Endothelial cell of umbilical vein (primary cell): Measurements from ENCODE around the gene OPCML. TPM values are rescaled to one million over a fixed set of nuclear protein-coding genes. Genes with fewer than 3 reads are reported as not detected.

Source experiments
- BruUV-seq: library from RNA; stranded (reverse); fragments of 400-500 nt; replicated peaks from 2 replicates; lab custom pipeline; 2021; lab: Mats Ljungman, UMichigan
- CTCF ChIA-PET: fragments of 300-600, 350-600 bp; sonication (Branson Sonifier 250); formaldehyde crosslinking; loops from one replicate; lab custom pipeline; 2021; ENCODE audit warnings: antibody characterized with exemption, inconsistent platforms; lab: Charles Lee
- POLR2A ChIA-PET: fragments of 300-600, 350-600 bp; sonication (Branson Sonifier 250); formaldehyde crosslinking; loops from one replicate; lab custom pipeline; 2021; ENCODE audit warnings: antibody characterized with exemption, inconsistent platforms; lab: Charles Lee
- DNase-seq: peaks from one replicate; pipeline ENCODE4 v3.0.0-alpha.2; 2011; ENCODE audit warnings: low read depth, low spot score
- FAIRE-seq: peaks from 2 replicates; lab custom pipeline; 2011; peaks lifted over from hg19 to GRCh38; lab: Jason Lieb, UNC
- H2AFZ ChIP-seq: 2 replicates; pipeline ENCODE4 v1.6.0; 2012; ENCODE audit warnings: low read depth, low read length, control low read depth, inconsistent platforms
- H3K27ac ChIP-seq: 2 replicates; pipeline ENCODE4 v1.5.1; 2011; ENCODE audit warnings: low read depth, mild to moderate bottlenecking, control low read depth, low read length, moderate library complexity; ENCODE audit not compliant: insufficient read depth
- H3K27me3 ChIP-seq, 2 experiments: 2 replicates each; pipeline versions ENCODE4 v1.6.0 to v1.6.1; 2011; ENCODE audit warnings: low read length in 2 of 2, mixed read lengths in 1 of 2; ENCODE audit not compliant: control insufficient read depth in 2 of 2, insufficient read depth in 2 of 2
- H3K36me3 ChIP-seq, 2 experiments: 2 replicates in 1 of 2; 3 replicates in 1 of 2; pipeline ENCODE4 v1.5.1; 2011; ENCODE audit warnings: low read length in 2 of 2, mild to moderate bottlenecking in 1 of 2, moderate library complexity in 1 of 2; ENCODE audit not compliant: control insufficient read depth in 2 of 2, insufficient read depth in 2 of 2; ENCODE audit errors: extremely low read depth in 1 of 2
- H3K4me1 ChIP-seq: 3 replicates; pipeline ENCODE4 v1.5.1; 2011; ENCODE audit warnings: mild to moderate bottlenecking, low read length; ENCODE audit not compliant: control insufficient read depth, insufficient read depth; ENCODE audit errors: extremely low read depth
- H3K4me2 ChIP-seq: 2 replicates; pipeline ENCODE4 v1.6.1; 2011; ENCODE audit warnings: low read length, control low read depth, mixed read lengths; ENCODE audit not compliant: insufficient read depth
- H3K4me3 ChIP-seq, 3 experiments: fragments of 200-600 bp in 1 of 3; sonication (generic), shearing (Covaris generic) in 1 of 3; replicated peaks in 1 of 3; 2 replicates each; pipeline ENCODE4 v1.5.1; 2011 to 2016; ENCODE audit warnings: control low read depth in 3 of 3, low read length in 3 of 3, mild to moderate bottlenecking in 2 of 3, inconsistent platforms in 1 of 3, low read depth in 1 of 3, moderate library complexity in 1 of 3; ENCODE audit not compliant: insufficient read depth in 1 of 3
- H3K79me2 ChIP-seq: 2 replicates; pipeline ENCODE4 v1.6.0; 2012; ENCODE audit warnings: low read length, inconsistent platforms; ENCODE audit not compliant: control insufficient read depth, insufficient read depth
- H3K9ac ChIP-seq: replicated peaks from 2 replicates; pipeline ENCODE3; 2011; ENCODE audit warnings: low read length, control low read depth; ENCODE audit not compliant: insufficient read depth; ENCODE audit errors: extremely low read depth
- H3K9me1 ChIP-seq: replicated peaks from 3 replicates; pipeline ENCODE4 v1.6.0; 2011; ENCODE audit warnings: mild to moderate bottlenecking, low read length; ENCODE audit not compliant: control insufficient read depth, insufficient read depth; ENCODE audit errors: extremely low read depth
- H3K9me3 ChIP-seq: replicated peaks from 2 replicates; pipeline ENCODE4 v1.5.1; 2012; ENCODE audit warnings: low read length, inconsistent platforms; ENCODE audit not compliant: control insufficient read depth, insufficient read depth
- H4K20me1 ChIP-seq: replicated peaks from 2 replicates; pipeline ENCODE3; 2011; ENCODE audit warnings: mild to moderate bottlenecking, low read length; ENCODE audit not compliant: control insufficient read depth, insufficient read depth; ENCODE audit errors: extremely low read depth
- EZH2 ChIP-seq: IDR thresholded peaks from 2 replicates; pipeline ENCODE4 v1.6.1; 2012; ENCODE audit warnings: borderline replicate concordance, low read depth, mild to moderate bottlenecking, moderate library complexity, low read length, inconsistent platforms; ENCODE audit not compliant: severe bottlenecking
- FOS ChIP-seq: IDR thresholded peaks from 2 replicates; pipeline ENCODE4 v1.6.1; 2011; ENCODE audit warnings: mild to moderate bottlenecking, low read length, moderate library complexity, borderline replicate concordance; ENCODE audit not compliant: insufficient read depth
- GATA2 ChIP-seq: IDR thresholded peaks from 2 replicates; pipeline ENCODE4 v1.7.0; 2011; ENCODE audit warnings: low read depth, mild to moderate bottlenecking, moderate library complexity, mixed read lengths, low read length; ENCODE audit not compliant: insufficient read length, insufficient read depth
- JUN ChIP-seq: IDR thresholded peaks from 2 replicates; pipeline ENCODE4 v1.6.1; 2011; ENCODE audit warnings: borderline replicate concordance, low read depth; ENCODE audit not compliant: insufficient read length, insufficient read depth
- MYC ChIP-seq: IDR thresholded peaks from one replicate; pipeline ENCODE4 v1.6.1; 2011; ENCODE audit warnings: mild to moderate bottlenecking, low read depth, low read length
- POLR2A ChIP-seq: IDR thresholded peaks from 2 replicates; pipeline ENCODE4 v1.6.1; 2012; ENCODE audit warnings: low read depth, mild to moderate bottlenecking, control low read depth, low read length
- POLR2AphosphoS5 ChIP-seq: IDR thresholded peaks from 2 replicates; pipeline ENCODE4 v1.6.1; 2012; ENCODE audit warnings: low read depth, mild to moderate bottlenecking, control low read depth, low read length, moderate library complexity; ENCODE audit not compliant: insufficient read depth
- dilution Hi-C: fragments of 300-500 bp; cut with MboI; formaldehyde crosslinking; loops from one replicate; pipeline ENCODE4 v1.15.0; 2019; ENCODE audit warnings: low sequenced_read_pairs; ENCODE audit not compliant: extremely low pct_ligation_motif_present
- intact Hi-C: fragments of 100-400 bp; cut with micrococcal nuclease; formaldehyde crosslinking; loops from one replicate; pipeline ENCODE4 v1.10.0; 2022
- polyA plus RNA-seq, 4 experiments: library from polyadenylated mRNA; depleted of rRNA in 3 of 4; stranded (reverse) in 3 of 4; unstranded in 1 of 4; fragments of >200 nt; gene quantifications; 2 replicates each; pipeline versions ENCODE4 v1.2.1 to v1.2.3, GENCODE V29; 2011 to 2012; ENCODE audit warnings: missing spikeins in 1 of 4
- total RNA-seq: library from RNA; stranded (reverse); gene quantifications from 2 replicates; pipeline ENCODE4 v1.2.3, GENCODE V29; 2021
- TF ChIP-seq, protein P1 (sequence below), 2 donors: IDR thresholded peaks; 1 replicate in 1 of 2; 2 replicates in 1 of 2; pipeline ENCODE4 v1.5.1; 2011; ENCODE audit warnings: low read length in 2 of 2, mild to moderate bottlenecking in 2 of 2, moderate library complexity in 2 of 2, control low read depth in 1 of 2, inconsistent platforms in 1 of 2, low read depth in 1 of 2; ENCODE audit not compliant: insufficient read depth in 1 of 2; ENCODE audit errors: extremely low read depth in 1 of 2
- TF ChIP-seq, protein P2 (sequence below): IDR thresholded peaks from 2 replicates; pipeline ENCODE4 v1.6.1; 2011; ENCODE audit not compliant: insufficient read depth, insufficient read length

Gene OPCML
- total and polyA plus RNA-seq, 2 donors (not counting 3 experiments of a cell fraction or from before 2014, with no cell fraction given) = not detected

DNA sequence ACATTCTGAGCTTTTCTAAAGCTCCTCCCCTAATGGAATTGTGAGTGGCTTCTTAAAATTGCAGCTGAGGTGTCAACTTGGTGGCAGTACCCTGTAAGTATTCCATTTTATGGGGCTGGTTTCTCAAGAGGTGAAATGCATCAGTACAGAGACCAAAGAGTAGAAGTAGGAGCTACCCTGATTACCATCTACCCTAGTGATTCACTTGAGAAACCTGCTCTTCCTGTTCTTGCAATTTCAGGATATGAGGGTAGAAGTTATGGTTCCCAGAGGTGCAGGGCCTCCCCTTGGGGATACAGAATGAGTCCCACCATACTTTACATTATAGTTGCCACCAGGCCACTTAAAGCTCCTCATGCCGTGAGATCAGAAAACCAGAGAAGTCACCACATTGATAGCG, 944.6 kb downstream of the OPCML start:
- CTCF ChIA-PET = no interaction called here
- no peak for TF ChIP-seq EZH2
- no peak for TF ChIP-seq FOS
- TF ChIP-seq JUN = no peak
- no peak for TF ChIP-seq MYC
- no peak for TF ChIP-seq POLR2A
- TF ChIP-seq, protein P1, sequence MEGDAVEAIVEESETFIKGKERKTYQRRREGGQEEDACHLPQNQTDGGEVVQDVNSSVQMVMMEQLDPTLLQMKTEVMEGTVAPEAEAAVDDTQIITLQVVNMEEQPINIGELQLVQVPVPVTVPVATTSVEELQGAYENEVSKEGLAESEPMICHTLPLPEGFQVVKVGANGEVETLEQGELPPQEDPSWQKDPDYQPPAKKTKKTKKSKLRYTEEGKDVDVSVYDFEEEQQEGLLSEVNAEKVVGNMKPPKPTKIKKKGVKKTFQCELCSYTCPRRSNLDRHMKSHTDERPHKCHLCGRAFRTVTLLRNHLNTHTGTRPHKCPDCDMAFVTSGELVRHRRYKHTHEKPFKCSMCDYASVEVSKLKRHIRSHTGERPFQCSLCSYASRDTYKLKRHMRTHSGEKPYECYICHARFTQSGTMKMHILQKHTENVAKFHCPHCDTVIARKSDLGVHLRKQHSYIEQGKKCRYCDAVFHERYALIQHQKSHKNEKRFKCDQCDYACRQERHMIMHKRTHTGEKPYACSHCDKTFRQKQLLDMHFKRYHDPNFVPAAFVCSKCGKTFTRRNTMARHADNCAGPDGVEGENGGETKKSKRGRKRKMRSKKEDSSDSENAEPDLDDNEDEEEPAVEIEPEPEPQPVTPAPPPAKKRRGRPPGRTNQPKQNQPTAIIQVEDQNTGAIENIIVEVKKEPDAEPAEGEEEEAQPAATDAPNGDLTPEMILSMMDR (IDR thresholded peaks at IDR 0.05; ENCODE audit: extremely low read depth in 1 of 2, insufficient read depth in 1 of 2, low read depth in 1 of 2, low read length in 2 of 2) = no peak
- no peak for TF ChIP-seq POLR2AphosphoS5
- TF ChIP-seq GATA2 = no peak
- TF ChIP-seq, protein P2, sequence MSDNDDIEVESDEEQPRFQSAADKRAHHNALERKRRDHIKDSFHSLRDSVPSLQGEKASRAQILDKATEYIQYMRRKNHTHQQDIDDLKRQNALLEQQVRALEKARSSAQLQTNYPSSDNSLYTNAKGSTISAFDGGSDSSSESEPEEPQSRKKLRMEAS = no peak
- Histone ChIP-seq H3K4me2 (no peak overlapping the region), H3K9ac (no peak overlapping the region), H4K20me1 (no peaks in the 10 kb centered on the region), H3K9me1 (no peaks in the 10 kb centered on the region), H3K36me3 (no peaks in the 10 kb centered on the region), H3K27ac (no peak overlapping the region), H3K79me2 (no peaks in the 10 kb centered on the region), H3K4me1 (no peaks in the 10 kb centered on the region), H3K4me3 (no peak overlapping the region), H3K27me3 (no peaks in the 10 kb centered on the region), H3K9me3 (peaks cover 1% of the 10 kb centered on the region), H2AFZ (no peak overlapping the region)
- no TSS peak for BruUV-seq
- dilution Hi-C loops (no loop called here), intact Hi-C loops (no loop called here)
- FAIRE-seq (no peak), DNase-seq (no peak)
- POLR2A ChIA-PET = no interaction called here
